Esophagus (tissue), 2 donors: Measurements from ENCODE around the gene CGGBP1. TPM values are rescaled to one million over a fixed set of nuclear protein-coding genes. Genes with fewer than 3 reads are reported as not detected.

Experiments used
- H3K27ac ChIP-seq, 2 donors: one replicate each; pipeline ENCODE4 v1.5.1; 2013; ENCODE audit warnings: low read depth in 2 of 2, mild to moderate bottlenecking in 2 of 2, inconsistent platforms in 1 of 2, low read length in 1 of 2, moderate library complexity in 1 of 2
- H3K27me3 ChIP-seq, 2 donors: one replicate each; pipeline ENCODE4 v1.6.1; 2013; ENCODE audit warnings: low read length in 2 of 2, control low read depth in 1 of 2, mild to moderate bottlenecking in 1 of 2; ENCODE audit not compliant: insufficient read depth in 2 of 2, control insufficient read depth in 1 of 2
- H3K36me3 ChIP-seq, 2 donors: one replicate each; pipeline ENCODE4 v1.6.1; 2013; ENCODE audit warnings: low read length in 1 of 2; ENCODE audit not compliant: control insufficient read depth in 2 of 2, insufficient read depth in 2 of 2
- H3K4me1 ChIP-seq, 2 donors: one replicate each; pipeline ENCODE4 v1.6.1; 2013; ENCODE audit warnings: low read length in 1 of 2; ENCODE audit not compliant: control insufficient read depth in 2 of 2, insufficient read depth in 2 of 2
- H3K4me3 ChIP-seq, 2 donors: one replicate each; pipeline ENCODE4 v1.5.1; 2013; ENCODE audit warnings: low read length in 2 of 2, mild to moderate bottlenecking in 2 of 2, low read depth in 1 of 2, moderate library complexity in 1 of 2
- H3K9me3 ChIP-seq, 2 donors: one replicate each; pipeline ENCODE4 v1.6.1; 2013; ENCODE audit warnings: mild to moderate bottlenecking in 2 of 2, low read depth in 1 of 2, low read length in 1 of 2, moderate library complexity in 1 of 2; ENCODE audit not compliant: control insufficient read depth in 2 of 2, insufficient read depth in 1 of 2
- WGBS, 2 donors: extraction: QIAGEN DNeasy Blood & Tissue Kit; methylation state at CpG; one replicate each; pipeline ENCODE4 v1.1.7; 2013; 5-methylcytosine and 5-hydroxymethylcytosine counted together
- polyA plus RNA-seq, 2 donors: library from polyadenylated mRNA; stranded (reverse); fragments of 200-250 nt; gene quantifications; one replicate each; pipeline ENCODE4 v1.2.3, GENCODE V29; 2013
- donor health status: healthy with polysubstance abuse.
- donor health status: Bipolar disorder and iron deficiency.

The CGGBP1 gene
- polyA plus RNA-seq, 2 donors, result 17.7 to 24.9 TPM

DNA sequence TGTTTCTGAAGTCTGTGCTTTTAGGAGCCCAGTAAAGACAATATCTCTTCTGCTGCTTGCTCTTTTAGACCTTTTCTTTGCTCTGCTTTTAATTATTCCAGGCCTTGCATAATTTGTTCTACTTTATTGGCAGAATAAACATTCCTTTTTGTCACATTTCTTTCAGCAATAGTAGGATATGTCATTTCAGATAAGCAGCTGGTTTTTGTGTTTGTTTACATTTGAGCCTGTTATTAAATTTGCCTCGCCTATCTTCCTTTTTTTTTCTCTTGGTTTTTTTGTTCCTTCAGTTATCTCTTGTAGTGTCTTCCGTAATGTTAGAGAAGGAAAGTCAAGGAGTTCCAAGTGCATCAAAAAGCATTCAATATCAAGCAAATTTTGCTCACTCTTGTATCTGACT lies 16.7 kb upstream of the CGGBP1 start:
- WGBS, 2 donors, result 55 to 71% methylated on average over 2 of the region's 2 CpGs
- Histone ChIP-seq H3K36me3 (no peaks in the 10 kb centered on the region), H3K4me3 (no peak overlapping the region), H3K4me1 (no peaks in the 10 kb centered on the region), H3K27me3 (no peaks in the 10 kb centered on the region), H3K27ac (no peak overlapping the region), H3K9me3 (no peaks in the 10 kb centered on the region)

DNA sequence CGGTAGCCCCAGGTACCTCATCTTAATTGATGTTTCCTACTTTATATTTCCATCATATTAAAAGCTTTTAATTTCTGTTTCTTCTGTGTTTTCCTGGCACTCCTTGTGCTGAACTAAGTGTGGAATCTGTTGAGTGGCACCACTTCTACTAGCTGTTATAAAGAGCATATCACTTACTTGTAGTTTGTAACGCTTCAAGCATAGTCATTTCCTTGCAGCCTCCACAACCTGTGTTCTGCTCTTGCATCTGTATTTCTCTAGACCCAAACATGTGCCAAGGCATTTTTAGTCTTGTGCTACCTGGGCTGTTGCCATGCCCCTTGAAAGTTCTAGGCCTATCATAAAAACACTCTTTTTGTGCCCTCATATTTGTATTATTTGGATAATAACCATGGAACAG lies 16.3 kb upstream of the CGGBP1 start:
- Histone ChIP-seq H3K9me3 (no peaks in the 10 kb centered on the region), H3K27me3 (no peaks in the 10 kb centered on the region), H3K27ac (no peak overlapping the region), H3K36me3 (no peaks in the 10 kb centered on the region), H3K4me1 (no peaks in the 10 kb centered on the region), H3K4me3 (no peak overlapping the region)
- WGBS, 2 donors, result 85 to 88% methylated on average over 2 of the region's 2 CpGs

DNA sequence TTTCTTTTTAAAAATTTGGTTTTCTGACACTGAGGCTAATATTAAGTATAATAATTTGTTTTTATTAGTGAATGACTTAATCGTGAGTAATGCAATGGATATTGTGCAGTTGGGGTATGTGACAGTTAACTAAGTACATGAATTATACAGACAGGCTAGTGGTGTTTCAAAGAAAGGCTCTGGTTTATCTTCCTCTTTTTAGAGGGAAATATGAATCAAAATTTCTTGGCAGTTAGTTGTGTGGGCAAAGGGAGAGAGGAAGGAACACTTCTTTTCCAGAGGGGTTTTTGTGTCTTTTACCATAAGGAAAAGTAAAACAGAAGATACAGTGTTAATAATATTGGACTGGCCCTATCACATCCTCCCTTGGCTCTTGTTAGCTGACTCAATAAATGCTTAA lies 2.9 kb upstream of the CGGBP1 start:
- 26 to 35% methylated on average over 1 of the region's 1 CpG for WGBS, 2 donors
- Histone ChIP-seq H3K4me1 (no peaks in the 10 kb centered on the region), H3K4me3 (no peak overlapping the region), H3K27me3 (no peaks in the 10 kb centered on the region), H3K27ac (no peak overlapping the region), H3K9me3 (no peaks in the 10 kb centered on the region), H3K36me3 (no peaks in the 10 kb centered on the region)

DNA sequence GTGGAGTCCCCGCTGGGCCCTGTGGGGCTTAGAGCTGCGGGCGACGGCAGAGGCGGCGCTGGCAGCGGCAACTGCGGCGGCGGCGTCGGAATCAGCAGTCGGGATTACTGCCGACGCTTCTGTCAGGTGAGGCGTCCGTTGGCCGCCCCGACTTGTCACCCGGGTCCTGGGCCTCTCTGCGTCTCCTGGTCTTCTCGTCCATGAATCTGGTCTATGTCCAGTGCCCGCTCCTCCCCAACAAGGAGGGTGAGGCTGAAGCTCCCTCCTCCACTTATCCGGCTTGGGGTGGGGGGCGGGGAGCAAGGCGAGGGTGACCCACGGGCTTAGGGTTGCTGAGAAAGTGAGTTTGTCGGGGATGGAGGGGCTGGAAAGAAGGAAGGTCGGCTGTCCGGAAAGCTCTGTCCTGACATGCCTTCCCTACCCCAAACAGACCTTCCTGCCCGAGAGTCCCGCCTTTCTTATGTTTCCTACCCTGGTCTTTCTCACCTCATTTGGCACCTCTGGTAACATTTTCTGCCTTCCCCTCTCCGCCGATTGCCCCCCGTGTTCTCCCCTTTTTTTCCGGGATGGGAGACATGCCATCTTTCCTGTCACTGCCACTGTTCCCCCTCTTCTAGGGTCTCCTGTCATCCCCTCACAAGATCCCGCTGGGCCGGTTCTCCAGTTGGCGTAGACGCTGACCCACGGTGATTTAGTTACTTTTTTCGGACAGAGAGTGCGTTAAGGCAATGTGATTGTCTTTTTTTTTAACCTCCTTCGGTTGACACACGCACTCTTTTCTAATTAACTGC lies 770 bp upstream of the CGGBP1 start:
- H3K4me3 ChIP-seq, result peak overlapping the region; percentile 84 to 94
- H3K27me3 ChIP-seq, result no peaks in the 10 kb centered on the region
- H3K4me1 ChIP-seq, result no peaks in the 10 kb centered on the region
- H3K36me3 ChIP-seq, result peaks cover 0 to 4% of the 10 kb centered on the region in 2 donors
- no peaks in the 10 kb centered on the region for H3K9me3 ChIP-seq
- WGBS, 2 donors, result 0 to 1% methylated on average over 45 of the region's 45 CpGs
- H3K27ac ChIP-seq, result peak overlapping the region; percentile 95 to 97

DNA sequence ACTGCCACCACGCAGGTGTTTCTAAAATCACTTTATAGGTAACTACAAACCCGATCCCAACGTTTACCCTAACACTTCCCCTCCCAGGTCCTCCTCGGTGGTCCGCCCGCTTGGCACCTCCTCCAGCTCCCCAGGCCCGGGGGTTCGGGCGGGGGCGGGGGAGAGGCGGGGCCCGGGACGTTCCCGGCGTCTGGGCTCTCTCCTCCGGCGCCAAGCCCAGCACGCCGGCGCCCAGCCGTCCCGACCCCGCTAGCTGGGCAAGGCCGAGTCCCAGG lies 562 bp downstream of the CGGBP1 start:
- Histone ChIP-seq H3K36me3 (peaks cover 0 to 4% of the 10 kb centered on the region in 2 donors), H3K4me1 (no peaks in the 10 kb centered on the region), H3K27ac (peak overlapping the region; percentile 98 to 99), H3K9me3 (no peaks in the 10 kb centered on the region), H3K4me3 (peak overlapping the region; percentile 69 to 88), H3K27me3 (no peaks in the 10 kb centered on the region)
- 0% methylated on average over 24 of the region's 24 CpGs for WGBS, 2 donors

DNA sequence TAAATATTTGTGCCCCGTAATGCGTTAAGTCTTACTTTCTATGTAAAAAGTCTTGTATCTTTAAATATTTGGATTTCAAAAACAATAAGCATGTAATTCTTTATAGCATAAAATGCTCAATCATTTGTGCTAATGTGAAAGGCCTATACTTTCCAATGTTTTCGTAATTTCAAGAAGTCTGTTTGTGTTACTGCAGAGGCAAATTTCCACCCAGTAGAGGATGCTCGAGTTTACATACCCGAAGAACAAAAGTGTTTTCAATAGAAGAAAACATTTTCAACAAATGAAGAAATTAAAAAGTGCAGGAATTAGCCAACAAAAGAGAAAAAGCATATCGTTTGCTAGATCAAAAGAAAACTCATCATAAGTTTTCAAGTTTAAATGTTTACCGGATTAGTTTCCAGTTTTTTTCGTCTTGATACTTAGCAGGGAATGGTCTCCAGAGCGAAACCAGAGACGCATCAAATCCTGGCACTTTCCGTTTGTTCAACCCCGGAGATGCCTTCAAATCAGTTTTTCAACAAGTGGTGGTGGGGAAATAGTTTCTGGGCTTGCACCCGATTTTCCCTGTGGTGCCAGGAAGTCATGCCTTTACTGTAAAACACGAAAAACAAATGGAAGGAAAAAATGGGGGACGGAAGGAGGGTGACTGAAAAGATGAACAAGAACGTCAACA lies 1.0 kb downstream of the CGGBP1 start:
- Histone ChIP-seq H3K36me3 (peaks cover 0 to 4% of the 10 kb centered on the region in 2 donors), H3K27ac (peak overlapping the region; percentile 98 to 99), H3K27me3 (no peaks in the 10 kb centered on the region), H3K4me1 (no peaks in the 10 kb centered on the region), H3K9me3 (no peaks in the 10 kb centered on the region), H3K4me3 (peak overlapping the region; percentile 69 to 88)
- 7 to 11% methylated on average over 16 of the region's 16 CpGs for WGBS, 2 donors

DNA sequence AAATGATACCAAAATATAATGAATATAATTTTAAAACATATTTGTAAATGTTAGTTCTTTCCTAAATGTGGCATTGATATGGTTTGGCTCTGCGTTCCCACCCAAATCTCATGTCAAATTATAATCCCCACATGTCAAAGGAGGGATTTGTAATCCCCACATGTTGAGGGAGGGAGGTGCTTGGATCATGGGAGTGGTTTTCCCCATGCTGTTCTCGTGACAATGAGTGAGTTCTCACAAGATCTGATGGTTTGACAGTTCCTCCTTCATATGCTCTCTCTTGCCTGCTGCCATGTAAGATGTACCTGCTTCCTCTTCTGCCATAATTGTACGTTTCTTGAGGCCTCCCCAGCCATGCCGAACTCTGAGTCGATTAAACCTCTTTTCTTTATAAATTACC lies 12.0 kb downstream of the CGGBP1 start:
- no peak overlapping the region for H3K27ac ChIP-seq
- no peaks in the 10 kb centered on the region for H3K4me1 ChIP-seq
- WGBS, 2 donors, result 68 to 77% methylated on average over 5 of the region's 5 CpGs
- H3K27me3 ChIP-seq, result no peaks in the 10 kb centered on the region
- H3K9me3 ChIP-seq, result no peaks in the 10 kb centered on the region
- H3K36me3 ChIP-seq, result no peaks in the 10 kb centered on the region
- no peak overlapping the region for H3K4me3 ChIP-seq

DNA sequence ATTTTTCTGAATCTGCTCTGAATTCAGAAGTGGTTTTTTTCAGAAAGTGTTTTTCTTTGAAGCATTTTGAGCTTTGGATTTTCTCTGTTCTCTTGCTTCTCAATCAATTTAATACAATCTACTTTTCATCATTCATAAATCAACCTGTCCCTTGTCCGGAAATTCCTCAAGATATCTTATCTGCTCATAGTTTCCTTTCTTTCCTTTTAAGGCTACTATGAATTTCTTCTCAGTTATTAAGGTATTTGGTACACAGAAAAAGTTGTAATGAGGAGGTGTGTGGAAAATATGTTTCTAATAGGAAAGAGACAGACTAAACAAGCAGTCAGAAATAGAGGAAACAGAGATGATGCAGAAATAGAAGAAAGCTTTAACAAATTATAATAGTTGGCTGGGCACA lies 14.4 kb downstream of the CGGBP1 start:
- 53 to 61% methylated on average over 1 of the region's 1 CpG for WGBS, 2 donors
- no peaks in the 10 kb centered on the region for H3K27me3 ChIP-seq
- H3K4me1 ChIP-seq, result no peaks in the 10 kb centered on the region
- no peaks in the 10 kb centered on the region for H3K36me3 ChIP-seq
- H3K9me3 ChIP-seq, result no peaks in the 10 kb centered on the region
- no peak overlapping the region for H3K27ac ChIP-seq
- H3K4me3 ChIP-seq, result no peak overlapping the region

DNA sequence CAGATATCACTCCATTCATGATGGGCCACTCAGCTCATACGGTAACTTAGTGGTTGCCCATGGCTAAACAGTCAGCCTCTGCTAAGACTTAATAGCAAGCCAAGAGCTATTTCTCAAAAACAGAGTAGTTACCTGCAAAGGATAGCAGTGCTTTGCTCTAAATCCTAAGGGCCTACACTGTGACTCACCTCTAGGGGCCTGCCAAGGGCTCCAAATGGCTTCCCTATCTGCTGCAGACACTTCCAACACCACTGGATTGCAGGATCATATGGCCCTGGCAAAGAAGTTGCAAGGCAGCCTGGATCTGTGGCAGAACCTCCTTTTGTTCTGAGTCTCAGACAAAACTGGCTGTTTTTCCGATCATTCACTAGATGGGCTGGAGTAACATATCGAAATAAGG lies 17.8 kb downstream of the CGGBP1 start:
- Histone ChIP-seq H3K9me3 (no peaks in the 10 kb centered on the region), H3K4me3 (no peak overlapping the region), H3K27ac (no peak overlapping the region), H3K4me1 (no peaks in the 10 kb centered on the region), H3K36me3 (no peaks in the 10 kb centered on the region), H3K27me3 (no peaks in the 10 kb centered on the region)
- 97 to 98% methylated on average over 3 of the region's 3 CpGs for WGBS, 2 donors

DNA sequence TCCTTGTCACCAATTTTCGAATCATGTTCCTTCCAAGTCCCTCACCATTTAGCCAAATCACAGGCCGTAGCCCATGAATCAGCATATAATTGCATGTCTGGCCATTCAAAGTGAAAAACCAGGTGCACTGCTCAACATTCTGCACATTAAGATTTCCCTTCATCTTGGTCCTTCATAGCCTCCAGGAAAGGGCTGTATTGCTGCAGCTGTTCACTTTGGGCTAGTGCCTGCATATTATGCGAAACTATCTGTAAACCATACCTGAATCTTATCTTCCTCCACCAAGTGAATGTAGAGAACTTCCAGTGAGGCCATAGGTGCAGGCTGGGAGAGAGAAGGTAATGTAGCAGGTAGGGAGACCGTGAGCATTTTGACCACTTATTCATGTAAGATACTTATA lies 18.3 kb downstream of the CGGBP1 start:
- Histone ChIP-seq H3K36me3 (no peaks in the 10 kb centered on the region), H3K4me3 (no peak overlapping the region), H3K27me3 (no peaks in the 10 kb centered on the region), H3K4me1 (no peaks in the 10 kb centered on the region), H3K27ac (no peak overlapping the region), H3K9me3 (no peaks in the 10 kb centered on the region)
- WGBS, 2 donors, result 91 to 93% methylated on average over 4 of the region's 4 CpGs
